Lower leg skin (tissue), 3 donors: ENCODE results near the gene DRAP1.

ENCODE experiments used
- POLR2A ChIP-seq, 2 donors: fragments of 450-650 bp; IDR thresholded peaks; one replicate each; pipeline ENCODE4 v1.6.1; 2016 to 2017; ENCODE audit warnings: antibody characterized with exemption in 2 of 2, mild to moderate bottlenecking in 1 of 2, moderate library complexity in 1 of 2
- TF ChIP-seq, protein P1 (sequence below), 3 donors: fragments of 450-650 bp; IDR thresholded peaks; one replicate each; pipeline ENCODE4 v1.5.1; 2016; ENCODE audit warnings: antibody characterized with exemption in 3 of 3, mild to moderate bottlenecking in 3 of 3, moderate library complexity in 2 of 3

DNA sequence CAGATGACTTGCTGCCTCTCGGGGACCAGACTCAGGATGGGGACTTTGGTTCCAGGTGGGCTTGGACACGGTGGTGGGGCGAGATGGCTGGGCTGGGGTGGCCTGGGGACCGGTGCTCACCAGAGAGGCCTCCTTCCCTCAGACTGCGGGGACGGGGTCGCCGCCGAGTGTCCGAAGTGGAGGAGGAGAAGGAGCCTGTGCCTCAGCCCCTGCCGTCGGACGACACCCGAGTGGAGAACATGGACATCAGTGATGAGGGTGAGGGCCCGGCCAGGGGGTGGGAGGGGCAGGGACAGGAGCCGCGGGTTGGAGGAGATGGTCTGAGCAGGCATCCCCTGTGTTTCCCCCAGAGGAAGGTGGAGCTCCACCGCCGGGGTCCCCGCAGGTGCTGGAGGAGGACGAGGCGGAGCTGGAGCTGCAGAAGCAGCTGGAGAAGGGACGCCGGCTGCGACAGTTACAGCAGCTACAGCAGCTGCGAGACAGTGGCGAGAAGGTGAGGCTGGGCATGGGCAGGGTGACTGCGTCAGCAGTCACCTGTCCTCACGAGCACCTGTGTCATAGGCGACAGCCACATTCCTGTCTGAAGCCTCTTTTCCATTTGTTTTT is 48.2 kb downstream of the DRAP1 start:
- TF ChIP-seq POLR2A (IDR thresholded peaks at IDR 0.05) = no peak
- TF ChIP-seq, protein P1, sequence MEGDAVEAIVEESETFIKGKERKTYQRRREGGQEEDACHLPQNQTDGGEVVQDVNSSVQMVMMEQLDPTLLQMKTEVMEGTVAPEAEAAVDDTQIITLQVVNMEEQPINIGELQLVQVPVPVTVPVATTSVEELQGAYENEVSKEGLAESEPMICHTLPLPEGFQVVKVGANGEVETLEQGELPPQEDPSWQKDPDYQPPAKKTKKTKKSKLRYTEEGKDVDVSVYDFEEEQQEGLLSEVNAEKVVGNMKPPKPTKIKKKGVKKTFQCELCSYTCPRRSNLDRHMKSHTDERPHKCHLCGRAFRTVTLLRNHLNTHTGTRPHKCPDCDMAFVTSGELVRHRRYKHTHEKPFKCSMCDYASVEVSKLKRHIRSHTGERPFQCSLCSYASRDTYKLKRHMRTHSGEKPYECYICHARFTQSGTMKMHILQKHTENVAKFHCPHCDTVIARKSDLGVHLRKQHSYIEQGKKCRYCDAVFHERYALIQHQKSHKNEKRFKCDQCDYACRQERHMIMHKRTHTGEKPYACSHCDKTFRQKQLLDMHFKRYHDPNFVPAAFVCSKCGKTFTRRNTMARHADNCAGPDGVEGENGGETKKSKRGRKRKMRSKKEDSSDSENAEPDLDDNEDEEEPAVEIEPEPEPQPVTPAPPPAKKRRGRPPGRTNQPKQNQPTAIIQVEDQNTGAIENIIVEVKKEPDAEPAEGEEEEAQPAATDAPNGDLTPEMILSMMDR (IDR thresholded peaks at IDR 0.05) = no peak
